HG03039 (cell line): Measurements from ENCODE around the gene KDM2A.

ENCODE experiments used
- ATAC-seq: cut with Tn5 transposase; IDR thresholded peaks from one replicate; pipeline ENCODE4 v1.9.1; 2021; ENCODE audit warnings: mild to moderate bottlenecking, moderate library complexity; ENCODE audit not compliant: unreplicated experiment

The KDM2A gene

GRCh38 chr11:67282876-67283371 is 163.9 kb downstream of the KDM2A start:
- ATAC-seq, result no peak

GRCh38 chr11:67283481-67283963 is 164.5 kb downstream of the KDM2A start:
- ATAC-seq, result no peak

- no peak for ATAC-seq
Measured at GRCh38 chr11:67284811-67285540, 165.9 kb downstream of the KDM2A start.

- no peak for ATAC-seq
Measured at GRCh38 chr11:67285541-67286498, 166.8 kb downstream of the KDM2A start.

- ATAC-seq, result no peak
Measured at GRCh38 chr11:67286621-67287333, 167.7 kb downstream of the KDM2A start.

GRCh38 chr11:67287355-67288197 is 168.5 kb downstream of the KDM2A start:
- ATAC-seq, result no peak

GRCh38 chr11:67288198-67288451 is 169.1 kb downstream of the KDM2A start:
- ATAC-seq, result no peak

GRCh38 chr11:67288452-67289225 is 169.6 kb downstream of the KDM2A start:
- ATAC-seq, result peak; percentile 59

GRCh38 chr11:67289226-67289650 is 170.2 kb downstream of the KDM2A start, which contains the start of gene ANKRD13D:
ANKRD13D (plus strand) TSS chr11:67289303; CDS start chr11:67289461, 158 bp downstream.
- no peak for ATAC-seq

GRCh38 chr11:67289651-67290479 is 170.8 kb downstream of the KDM2A start:
- ATAC-seq, result no peak

GRCh38 chr11:67290801-67291200 is 171.7 kb downstream of the KDM2A start:
- ATAC-seq, result no peak

GRCh38 chr11:67291481-67292381 is 172.7 kb downstream of the KDM2A start:
- no peak for ATAC-seq

- no peak for ATAC-seq
Measured at GRCh38 chr11:67292671-67293070, 173.6 kb downstream of the KDM2A start.

GRCh38 chr11:67293090-67293489 is 174.0 kb downstream of the KDM2A start:
- no peak for ATAC-seq

GRCh38 chr11:67295846-67296245 is 176.8 kb downstream of the KDM2A start:
- ATAC-seq, result no peak

- ATAC-seq, result no peak
Measured at GRCh38 chr11:67298786-67299185, 179.7 kb downstream of the KDM2A start.

GRCh38 chr11:67299471-67300191 is 180.6 kb downstream of the KDM2A start:
- ATAC-seq, result no peak
